Endodermal cell (in vitro differentiated cells): Measurements from ENCODE around the gene ABHD8. TPM values are rescaled to one million over a fixed set of nuclear protein-coding genes. Genes with fewer than 3 reads are reported as not detected.

ENCODE experiments used
- DNase-seq: peaks from one replicate; pipeline ENCODE4 v3.0.0-alpha.2; 2017
- H3K27ac ChIP-seq: 2 replicates; pipeline ENCODE4 v1.5.1; 2013; ENCODE audit warnings: mild to moderate bottlenecking, low read depth, low read length, moderate library complexity
- H3K27me3 ChIP-seq: 2 replicates; pipeline ENCODE4 v1.6.1; 2013; ENCODE audit warnings: mild to moderate bottlenecking, low read length, moderate library complexity; ENCODE audit not compliant: insufficient read depth, control insufficient read depth, poor library complexity, severe bottlenecking
- H3K36me3 ChIP-seq: 2 replicates; pipeline ENCODE4 v1.7.0; 2013; ENCODE audit warnings: mild to moderate bottlenecking, low read length, moderate library complexity; ENCODE audit not compliant: control insufficient read depth, insufficient read depth
- H3K4me1 ChIP-seq: one replicate; pipeline ENCODE4 v1.7.0; 2013; ENCODE audit warnings: low read length; ENCODE audit not compliant: control insufficient read depth, insufficient read depth
- H3K4me3 ChIP-seq: 2 replicates; pipeline ENCODE4 v1.5.1; 2013; ENCODE audit warnings: mild to moderate bottlenecking, low read length, moderate library complexity
- H3K9ac ChIP-seq: 2 replicates; pipeline ENCODE4 v1.6.1; 2013; ENCODE audit warnings: mild to moderate bottlenecking, low read length, moderate library complexity; ENCODE audit not compliant: poor library complexity, severe bottlenecking; ENCODE audit errors: extremely low read depth
- H3K9me3 ChIP-seq: 2 replicates; pipeline ENCODE4 v1.6.1; 2013; ENCODE audit warnings: mild to moderate bottlenecking, low read length, moderate library complexity; ENCODE audit not compliant: control insufficient read depth
- H3K27ac Mint-ChIP-seq: 2 replicates; pipeline ENCODE4 v1.8.0; 2020; ENCODE audit warnings: mixed read lengths
- H3K27me3 Mint-ChIP-seq: 2 replicates; pipeline ENCODE4 v1.8.0; 2021; ENCODE audit warnings: mild to moderate bottlenecking, mixed read lengths; ENCODE audit not compliant: insufficient read depth
- H3K36me3 Mint-ChIP-seq: 2 replicates; pipeline ENCODE4 v1.8.0; 2020; ENCODE audit warnings: low read depth, mixed read lengths
- H3K4me1 Mint-ChIP-seq: 2 replicates; pipeline ENCODE4 v1.8.0; 2020; ENCODE audit warnings: mixed read lengths
- H3K4me3 Mint-ChIP-seq: 2 replicates; pipeline ENCODE4 v1.8.0; 2020; ENCODE audit warnings: mild to moderate bottlenecking, moderate library complexity, mixed read lengths
- H3K9me3 Mint-ChIP-seq: 2 replicates; pipeline ENCODE4 v1.8.0; 2020; ENCODE audit warnings: mild to moderate bottlenecking, mixed read lengths
- WGBS, 2 experiments: methylation state at CpG; one replicate each; pipeline versions ENCODE4 v1.1.5 to v1.1.7; 2013; ENCODE audit warnings: missing lambda C conversion rate in 2 of 2, mixed read lengths in 1 of 2; ENCODE audit not compliant: insufficient coverage in 1 of 2, insufficient read length in 1 of 2; 5-methylcytosine and 5-hydroxymethylcytosine counted together
- total RNA-seq, 2 donors: library from RNA; stranded (reverse); fragmentation: NEBNext Ultra II Directional in 1 of 2; extraction: Animal tissue kit (Norgen Biotek cat#: 25700) in 1 of 2; gene quantifications; 2 replicates in 1 of 2; 3 replicates in 1 of 2; pipeline ENCODE4 v1.2.1, GENCODE V29; 2021
- TF ChIP-seq, protein P1 (sequence below): fragments of 200-600 bp; sonication (generic); conservative IDR thresholded peaks from 2 replicates; pipeline ENCODE4 v1.5.0; 2021; ENCODE audit warnings: antibody characterized with exemption, mild to moderate bottlenecking

Gene ABHD8
- total RNA-seq, 2 donors from 2014 or later = 11.6 to 21.1 TPM

DNA sequence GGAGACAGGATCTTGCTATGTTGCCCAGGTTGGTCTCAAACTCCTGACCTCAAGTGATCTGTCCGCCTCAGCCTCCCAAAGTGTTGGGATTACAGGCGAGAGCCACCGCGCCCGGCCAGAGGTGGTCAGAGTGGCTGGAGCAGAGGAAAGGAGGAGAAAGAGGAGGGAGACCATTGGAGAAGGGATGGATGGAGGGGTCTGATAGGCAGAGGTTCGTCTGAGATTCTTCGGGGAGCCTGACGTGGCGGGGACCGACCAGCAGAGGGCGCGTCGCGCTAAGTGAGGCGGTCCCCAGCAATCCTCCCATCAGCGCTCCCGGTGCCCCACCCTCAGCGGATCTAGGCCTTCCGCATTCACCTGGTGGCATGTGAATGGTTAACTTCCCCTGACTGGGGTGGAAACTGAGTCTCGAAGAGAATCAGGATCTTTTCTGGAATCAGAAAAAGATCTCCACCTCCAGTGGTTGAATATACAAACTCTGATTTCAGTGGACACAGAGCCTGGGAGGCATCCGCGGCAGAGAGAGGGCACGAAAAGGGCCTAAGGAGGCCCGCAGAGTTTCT is 43.0 kb upstream of the ABHD8 start:
- Histone ChIP-seq H3K9me3 (no peaks in the 10 kb centered on the region), H3K27me3 (no peaks in the 10 kb centered on the region), H3K4me1 (no peaks in the 10 kb centered on the region), H3K36me3 (peaks cover 8% of the 10 kb centered on the region), H3K4me3 (no peak overlapping the region), H3K9ac (no peak overlapping the region), H3K27ac (no peak overlapping the region)
- TF ChIP-seq, protein P1, sequence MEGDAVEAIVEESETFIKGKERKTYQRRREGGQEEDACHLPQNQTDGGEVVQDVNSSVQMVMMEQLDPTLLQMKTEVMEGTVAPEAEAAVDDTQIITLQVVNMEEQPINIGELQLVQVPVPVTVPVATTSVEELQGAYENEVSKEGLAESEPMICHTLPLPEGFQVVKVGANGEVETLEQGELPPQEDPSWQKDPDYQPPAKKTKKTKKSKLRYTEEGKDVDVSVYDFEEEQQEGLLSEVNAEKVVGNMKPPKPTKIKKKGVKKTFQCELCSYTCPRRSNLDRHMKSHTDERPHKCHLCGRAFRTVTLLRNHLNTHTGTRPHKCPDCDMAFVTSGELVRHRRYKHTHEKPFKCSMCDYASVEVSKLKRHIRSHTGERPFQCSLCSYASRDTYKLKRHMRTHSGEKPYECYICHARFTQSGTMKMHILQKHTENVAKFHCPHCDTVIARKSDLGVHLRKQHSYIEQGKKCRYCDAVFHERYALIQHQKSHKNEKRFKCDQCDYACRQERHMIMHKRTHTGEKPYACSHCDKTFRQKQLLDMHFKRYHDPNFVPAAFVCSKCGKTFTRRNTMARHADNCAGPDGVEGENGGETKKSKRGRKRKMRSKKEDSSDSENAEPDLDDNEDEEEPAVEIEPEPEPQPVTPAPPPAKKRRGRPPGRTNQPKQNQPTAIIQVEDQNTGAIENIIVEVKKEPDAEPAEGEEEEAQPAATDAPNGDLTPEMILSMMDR = peak; percentile 98
- Mint-ChIP-seq H3K27me3 (no peaks in the 10 kb centered on the region), H3K36me3 (peaks cover 7% of the 10 kb centered on the region), H3K27ac (no peak overlapping the region), H3K4me1 (peaks cover 3% of the 10 kb centered on the region), H3K9me3 (no peaks in the 10 kb centered on the region), H3K4me3 (no peak overlapping the region)
- WGBS, 2 experiments = 25 to 53% methylated on average over 10 to 24 of the region's 24 CpGs
- DNase-seq = peak; percentile 95

GRCh38 chr19:17341845-17342244 is 38.6 kb upstream of the ABHD8 start:
- H3K9ac ChIP-seq = no peak overlapping the region
- H3K9me3 ChIP-seq = no peaks in the 10 kb centered on the region
- WGBS, 2 experiments = 71 to 91% methylated on average over 3 to 6 of the region's 7 CpGs
- H3K4me3 ChIP-seq = no peak overlapping the region
- no peak overlapping the region for H3K27ac ChIP-seq
- H3K27me3 ChIP-seq = no peaks in the 10 kb centered on the region
- peaks cover 7% of the 10 kb centered on the region for H3K4me1 ChIP-seq
- H3K36me3 ChIP-seq = peaks cover 8% of the 10 kb centered on the region
- no peaks in the 10 kb centered on the region for H3K27me3 Mint-ChIP-seq
- TF ChIP-seq, protein P1 = no peak
- H3K9me3 Mint-ChIP-seq = no peaks in the 10 kb centered on the region
- peaks cover 15% of the 10 kb centered on the region for H3K36me3 Mint-ChIP-seq
- H3K4me3 Mint-ChIP-seq = no peak overlapping the region
- no peaks in the 10 kb centered on the region for H3K4me1 Mint-ChIP-seq
- DNase-seq = no peak
- H3K27ac Mint-ChIP-seq = no peak overlapping the region

DNA sequence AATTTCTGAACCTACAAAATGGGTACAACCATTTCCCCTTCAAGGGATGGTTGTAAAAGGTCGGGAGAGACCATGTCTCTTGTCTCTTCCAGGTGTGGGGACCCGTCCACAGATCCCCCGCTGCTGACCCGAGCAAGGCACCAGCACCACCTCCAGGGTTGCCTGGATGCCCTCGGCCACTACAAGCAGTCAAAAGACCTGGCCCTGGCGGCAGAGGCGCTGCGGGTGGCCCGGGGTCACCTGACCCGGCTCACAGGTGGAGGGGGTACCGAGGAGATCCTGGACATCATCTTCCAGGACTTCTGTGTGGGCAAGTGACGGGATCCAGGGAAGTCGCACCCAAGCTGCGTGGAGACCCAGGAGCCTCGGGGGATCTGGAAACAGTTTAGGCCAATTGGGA is 38.2 kb upstream of the ABHD8 start:
- 91 to 97% methylated on average over 9 to 15 of the region's 15 CpGs for WGBS, 2 experiments
- H3K4me3 Mint-ChIP-seq = no peak overlapping the region
- no peaks in the 10 kb centered on the region for H3K9me3 ChIP-seq
- H3K9me3 Mint-ChIP-seq = no peaks in the 10 kb centered on the region
- H3K27ac ChIP-seq = no peak overlapping the region
- peaks cover 8% of the 10 kb centered on the region for H3K36me3 ChIP-seq
- H3K27ac Mint-ChIP-seq = no peak overlapping the region
- no peak overlapping the region for H3K9ac ChIP-seq
- H3K27me3 Mint-ChIP-seq = no peaks in the 10 kb centered on the region
- H3K4me3 ChIP-seq = no peak overlapping the region
- H3K4me1 ChIP-seq = peaks cover 7% of the 10 kb centered on the region
- H3K4me1 Mint-ChIP-seq = no peaks in the 10 kb centered on the region
- H3K36me3 Mint-ChIP-seq = peaks cover 15% of the 10 kb centered on the region
- DNase-seq = peak; percentile 40
- H3K27me3 ChIP-seq = no peaks in the 10 kb centered on the region
- TF ChIP-seq, protein P1 = no peak
